ENCODE measurements around the gene RBMS3.

Gene RBMS3

DNA sequence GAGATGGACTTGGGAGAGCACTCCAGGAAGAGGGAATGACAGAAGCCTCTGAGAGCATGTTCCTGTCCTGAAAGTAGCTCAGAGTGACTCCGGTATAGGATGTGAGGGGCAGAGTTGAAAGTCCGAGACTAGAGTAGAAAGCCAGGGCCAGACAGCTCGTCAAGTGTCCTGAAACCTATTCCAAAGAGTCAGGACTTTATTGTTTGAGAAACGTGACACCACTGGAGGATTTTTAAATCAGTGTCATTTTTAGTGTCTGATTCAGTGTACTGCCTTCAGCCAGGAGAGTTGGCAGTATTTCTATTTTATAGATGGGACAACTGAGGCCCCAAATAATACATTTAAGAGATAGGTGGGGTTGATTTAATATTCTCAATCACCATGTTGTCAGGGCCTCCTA lies 1.6 kb upstream of the RBMS3 start:
- no peak for DNase-seq

DNA sequence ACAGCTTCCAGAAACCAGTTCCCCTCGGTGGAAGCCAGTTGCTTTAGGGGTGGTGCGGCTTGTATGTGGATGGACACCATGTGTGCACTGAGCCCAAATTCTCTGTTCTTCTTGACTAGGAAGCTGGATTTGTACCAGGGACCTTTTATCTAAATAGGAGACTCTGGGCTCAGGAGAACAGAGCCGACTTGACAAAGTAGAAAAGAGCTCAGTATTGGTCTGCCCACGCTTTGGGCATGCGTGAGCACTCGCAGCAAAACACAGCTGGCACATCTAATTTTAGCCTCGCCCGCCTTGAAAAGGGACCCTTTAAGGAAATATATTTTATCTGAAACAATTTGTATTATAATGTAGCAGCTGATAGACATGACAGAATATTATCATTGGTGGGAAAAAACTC lies 1.1 kb upstream of the RBMS3 start:
- no peak for DNase-seq

DNA sequence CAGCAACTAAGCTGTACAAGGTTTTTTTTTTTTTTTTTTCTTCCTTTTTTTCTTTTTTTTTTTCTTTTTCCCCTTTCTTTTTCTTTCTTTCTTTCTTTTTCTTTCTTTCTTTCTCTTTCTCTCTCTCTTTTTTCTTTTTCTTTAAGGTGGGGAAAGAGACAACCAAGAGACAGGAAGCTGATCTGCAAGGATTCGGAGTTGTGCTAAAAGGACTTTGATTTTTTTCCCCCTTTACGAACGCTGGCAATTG lies 148 bp downstream of the RBMS3 start:
- no peak for DNase-seq

DNA sequence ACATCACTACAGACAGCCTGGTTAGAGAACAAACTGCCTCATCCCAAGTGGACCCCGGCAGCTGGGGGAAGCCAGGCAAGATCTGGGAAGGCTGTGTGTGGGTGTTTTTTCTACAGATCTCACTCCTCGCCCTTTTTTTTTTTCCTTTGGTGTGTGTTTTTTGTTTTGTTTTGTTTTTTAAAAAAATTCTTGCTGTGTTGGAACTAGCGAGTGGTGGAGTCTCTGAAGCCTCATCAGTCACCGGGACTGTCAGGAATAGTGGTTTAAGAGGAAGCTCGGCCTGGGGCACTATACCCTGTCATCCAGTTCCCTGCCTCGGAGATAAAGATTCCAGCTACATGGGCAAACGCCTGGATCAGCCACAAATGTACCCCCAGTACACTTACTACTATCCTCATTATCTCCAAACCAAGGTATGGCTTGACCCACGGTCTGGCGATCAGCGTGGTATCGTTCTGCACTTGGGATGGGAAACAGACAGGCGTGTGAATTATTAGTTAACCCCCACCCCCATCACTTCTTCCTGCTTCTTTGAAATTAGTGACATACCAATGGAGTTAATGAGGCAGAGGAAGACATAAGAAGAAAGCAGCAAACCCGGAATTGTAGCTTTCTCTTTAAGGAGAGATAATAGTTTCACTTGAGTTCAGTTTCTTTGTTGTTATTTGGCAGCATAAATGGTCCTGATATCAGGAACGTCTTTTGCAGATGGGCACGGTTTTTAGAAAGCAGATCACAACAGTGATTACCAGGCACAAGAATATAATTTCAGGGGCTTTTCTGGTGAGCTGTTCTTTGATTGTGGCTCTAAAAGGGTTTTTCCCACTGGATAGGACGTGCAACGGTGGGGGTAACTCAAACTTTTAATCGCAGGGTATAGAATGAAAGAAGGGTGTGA lies 722 bp downstream of the RBMS3 start:
- no peak for DNase-seq

DNA sequence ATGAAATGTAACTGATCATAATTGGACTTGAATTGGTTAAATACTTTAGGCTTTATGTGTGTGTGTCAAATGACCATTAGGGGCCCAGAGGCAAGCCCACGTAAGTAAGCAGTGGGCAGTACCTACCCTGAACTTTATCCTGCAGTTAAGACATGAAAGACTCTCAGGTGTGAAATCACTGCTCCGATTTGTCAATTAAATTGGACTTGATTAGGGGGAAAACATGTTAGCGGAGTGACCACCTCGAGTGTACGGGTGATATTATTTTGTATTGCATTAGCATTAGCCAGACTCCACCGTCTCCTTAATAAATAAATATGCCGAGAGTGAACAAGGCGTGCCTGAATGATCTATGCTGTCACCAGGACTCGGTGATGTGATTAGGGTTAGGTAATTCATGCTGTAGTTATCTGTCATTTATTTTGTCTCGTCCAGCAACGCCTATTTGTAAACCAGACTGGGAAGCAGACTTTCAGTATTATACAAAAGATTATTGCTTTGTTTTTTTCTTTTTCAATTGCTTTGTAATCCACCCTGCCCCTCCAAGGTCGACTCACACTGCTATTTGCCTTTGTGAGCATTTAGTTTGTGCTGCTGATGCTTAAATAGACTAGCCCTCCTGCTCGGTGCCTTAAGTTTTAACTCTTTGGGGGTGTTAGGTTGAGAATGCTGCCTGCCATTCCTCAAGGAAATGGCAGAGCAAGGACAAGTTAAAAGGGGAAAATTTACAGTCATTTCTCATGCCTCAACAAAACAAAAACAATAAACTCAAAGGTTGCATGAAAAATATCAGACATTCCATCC lies 1.8 kb downstream of the RBMS3 start:
- no peak for DNase-seq

DNA sequence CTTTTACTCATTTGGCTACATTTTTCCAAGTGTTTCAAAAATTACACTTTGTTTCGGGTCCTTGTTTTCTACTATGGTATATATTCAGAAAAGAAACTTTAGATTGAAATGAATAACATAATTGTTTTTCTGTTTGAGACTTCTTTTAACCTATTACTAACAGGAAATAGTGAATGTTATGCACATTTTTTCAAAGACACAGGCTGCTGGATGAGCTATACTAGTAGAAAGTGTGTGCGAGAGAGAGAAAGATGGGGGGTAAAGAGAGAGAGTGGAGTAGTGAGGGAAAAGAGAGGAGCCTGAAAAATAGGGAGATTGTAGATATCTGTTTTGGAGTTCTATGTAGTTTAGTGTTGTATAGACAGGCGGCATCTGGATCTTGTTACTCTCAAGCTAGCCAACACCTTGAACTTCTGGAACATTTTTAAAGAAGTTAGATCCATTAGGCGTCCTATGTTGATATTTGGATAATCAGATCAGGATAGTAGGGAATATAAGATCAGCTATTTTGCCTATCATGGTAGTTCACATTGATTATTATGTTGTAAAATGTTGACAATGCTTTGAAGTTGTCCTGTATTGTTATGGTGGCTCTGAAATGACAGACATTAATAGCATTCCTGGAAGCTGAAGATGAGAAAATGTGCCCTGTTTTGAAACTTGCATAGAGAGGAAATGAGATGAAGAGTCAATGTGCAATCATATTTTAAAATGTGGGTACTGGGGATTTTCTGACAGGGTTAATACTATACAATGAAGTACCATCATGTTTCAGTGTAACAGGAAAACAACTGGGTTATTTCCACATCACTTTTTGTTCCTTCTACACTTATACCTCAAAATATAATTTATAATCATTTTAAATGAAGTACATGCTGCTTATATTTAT lies 2.6 kb downstream of the RBMS3 start:
- no peak for DNase-seq

DNA sequence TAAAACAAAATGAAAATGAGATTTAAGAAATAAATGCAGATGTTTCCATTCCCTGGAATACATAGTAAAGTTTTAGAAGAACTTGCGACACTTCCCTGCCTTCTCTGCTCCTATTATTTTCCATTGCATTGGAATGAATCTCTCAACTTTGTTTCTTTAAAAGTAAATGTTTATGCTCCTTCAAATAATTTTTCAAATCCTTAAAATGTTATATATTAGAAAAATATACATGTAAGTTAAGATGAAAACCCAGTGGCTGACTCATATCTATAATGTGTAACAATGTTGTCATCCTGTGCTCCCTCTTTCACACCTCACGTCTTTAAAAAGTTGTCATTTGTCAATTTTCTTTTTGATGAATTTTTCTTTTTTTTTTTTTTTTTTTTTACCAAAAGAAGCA lies 3.6 kb downstream of the RBMS3 start:
- no peak for DNase-seq

DNA sequence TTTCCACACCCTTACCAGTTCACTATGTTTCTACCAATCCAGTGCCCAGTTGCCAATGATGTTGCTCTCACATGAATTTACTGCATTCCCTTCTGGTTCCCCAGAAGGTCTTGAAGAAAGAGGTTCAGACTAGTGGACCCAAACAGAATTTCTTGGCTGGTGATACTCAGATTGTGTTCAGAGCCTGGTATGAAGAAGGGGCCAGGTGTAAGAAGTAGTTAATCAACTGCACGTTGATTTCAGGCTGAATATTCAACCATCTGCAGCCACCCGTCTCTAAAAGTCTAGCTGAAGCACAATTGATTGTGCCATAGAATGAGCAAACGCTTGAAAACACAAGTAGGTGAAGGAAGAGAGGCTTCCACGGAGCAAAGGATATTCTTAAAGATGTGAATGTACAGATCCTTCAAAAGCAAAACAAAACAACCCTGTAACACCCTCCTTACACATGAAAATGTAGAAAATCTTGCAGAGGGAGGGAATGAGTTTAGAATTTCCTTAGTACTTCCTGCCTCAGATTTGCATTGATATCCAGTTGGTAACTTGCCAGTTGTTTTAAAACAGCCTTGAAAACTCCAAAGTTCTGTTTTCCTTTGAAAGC lies 4.7 kb downstream of the RBMS3 start:
- no peak for DNase-seq

DNA sequence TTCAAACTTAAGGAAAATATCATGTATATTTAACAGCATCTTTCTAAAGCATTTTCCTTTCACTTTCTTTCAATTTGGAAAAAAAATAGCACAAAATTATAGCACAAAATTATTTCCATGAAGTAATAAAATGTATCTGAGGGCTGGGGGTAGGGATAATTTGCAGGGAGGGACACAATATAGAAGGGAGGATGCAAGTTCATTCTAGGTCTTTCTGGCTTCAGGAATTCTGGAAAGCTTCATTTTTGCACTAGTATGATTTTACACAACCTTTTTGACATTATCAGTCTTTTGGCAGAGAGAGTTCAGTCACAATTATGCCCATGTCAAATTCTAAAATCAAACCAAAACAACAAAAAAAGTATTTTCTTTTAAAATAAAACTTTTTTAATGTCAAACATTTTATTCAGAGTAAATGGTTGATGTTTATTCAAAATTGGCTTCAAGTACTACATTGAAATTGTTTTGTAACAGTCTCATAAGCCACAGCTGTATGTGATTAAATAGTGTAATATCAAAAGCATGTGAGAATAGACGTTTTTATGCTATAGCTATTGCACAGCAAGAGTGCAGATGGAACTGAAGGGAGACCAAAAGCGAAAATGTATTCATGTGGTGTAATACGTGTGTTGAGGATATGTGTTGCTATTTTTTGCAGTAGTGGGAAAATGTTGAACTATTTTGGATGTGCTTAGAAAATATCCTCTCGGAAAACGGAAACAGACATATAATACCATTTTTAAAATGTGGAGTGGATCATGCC lies 5.8 kb downstream of the RBMS3 start:
- no peak for DNase-seq

DNA sequence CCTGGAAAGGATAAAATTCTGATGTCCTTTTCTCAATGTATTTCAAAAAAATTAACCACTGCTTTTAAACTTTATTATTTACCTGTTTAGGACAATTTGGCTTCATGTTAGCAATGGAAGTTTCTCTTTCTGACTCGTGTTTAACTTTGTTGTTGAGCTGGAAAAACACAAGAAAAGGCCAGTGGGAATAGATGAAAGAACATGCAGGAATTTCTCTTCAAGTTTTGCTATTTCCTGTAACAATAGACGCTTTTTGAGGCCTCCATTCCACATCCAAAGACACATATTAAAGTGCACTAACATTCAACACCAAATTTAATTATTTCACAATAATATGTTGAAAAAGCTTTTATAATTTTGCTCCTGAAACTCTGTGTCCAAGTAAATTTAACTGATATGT lies 9.7 kb downstream of the RBMS3 start:
- no peak for DNase-seq

DNA sequence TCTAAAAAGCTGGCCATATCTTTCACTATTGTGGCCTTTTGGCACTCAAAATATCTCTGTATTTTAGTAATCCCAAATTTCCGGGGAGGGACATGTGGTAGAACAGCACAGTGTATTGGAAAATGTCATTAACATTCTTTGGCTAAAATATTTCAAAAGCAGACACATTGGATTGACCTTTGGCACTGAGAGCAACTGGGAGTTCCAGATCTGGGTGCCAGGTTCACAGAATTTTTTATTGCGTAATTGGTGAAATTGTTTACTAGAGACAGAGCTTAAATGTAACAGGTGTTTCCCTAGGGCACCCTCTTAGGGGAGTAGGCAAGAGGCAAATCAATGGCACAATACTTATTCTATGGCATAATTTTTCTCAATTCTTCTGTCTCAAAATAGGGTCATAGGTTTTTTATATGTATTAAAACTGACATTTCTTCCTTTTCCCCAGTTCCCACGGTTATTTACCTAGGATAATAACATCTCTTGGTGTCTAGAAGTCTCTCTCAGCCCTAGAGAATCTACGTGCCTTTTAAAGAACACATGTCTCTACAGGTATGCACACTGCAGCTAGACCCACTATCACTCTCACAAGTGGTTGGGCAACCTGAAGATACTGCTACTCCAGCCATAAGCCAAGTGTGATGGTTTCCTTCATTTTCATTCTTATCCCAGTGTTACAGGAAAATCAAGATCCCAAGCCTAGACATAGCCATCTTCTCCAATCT lies 10.6 kb downstream of the RBMS3 start:
- no peak for DNase-seq

DNA sequence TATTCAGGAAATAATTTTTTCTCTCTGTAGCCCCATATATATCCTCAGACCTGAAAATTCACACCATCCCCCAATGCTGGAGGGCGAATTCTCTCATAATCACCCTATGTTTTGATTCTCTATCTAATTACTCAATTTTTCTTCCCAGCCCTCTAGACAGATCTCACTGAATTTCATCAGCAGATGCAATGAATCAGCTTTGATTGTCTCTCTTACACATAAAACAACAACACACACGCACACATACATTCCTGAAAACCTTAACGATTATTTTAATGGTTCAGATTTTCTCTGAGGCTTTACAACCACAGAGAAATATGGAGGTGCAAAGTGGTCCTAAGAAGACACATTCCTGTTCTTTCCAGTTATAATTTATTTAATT lies 11.1 kb downstream of the RBMS3 start:
- no peak for DNase-seq

DNA sequence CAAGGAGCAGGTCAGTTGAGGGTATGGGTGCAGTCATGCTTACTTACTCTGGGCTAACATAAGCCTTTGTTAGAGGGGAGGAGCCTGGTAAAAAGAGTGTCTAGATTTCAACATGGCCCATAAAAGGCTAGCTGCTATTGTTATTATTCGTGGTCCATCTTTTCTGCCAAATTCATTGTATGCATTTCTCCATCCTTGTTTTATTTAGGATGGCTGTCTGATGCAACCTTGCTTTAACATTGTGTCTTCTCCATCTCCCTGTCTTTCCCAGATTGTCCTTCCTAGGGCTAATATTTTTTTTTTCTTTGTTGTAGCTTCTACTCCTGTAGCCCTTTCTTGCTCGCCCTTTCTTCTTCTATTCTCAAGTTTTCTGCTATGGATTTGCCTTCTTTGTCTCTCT lies 12.6 kb downstream of the RBMS3 start:
- DNase-seq: no peak

DNA sequence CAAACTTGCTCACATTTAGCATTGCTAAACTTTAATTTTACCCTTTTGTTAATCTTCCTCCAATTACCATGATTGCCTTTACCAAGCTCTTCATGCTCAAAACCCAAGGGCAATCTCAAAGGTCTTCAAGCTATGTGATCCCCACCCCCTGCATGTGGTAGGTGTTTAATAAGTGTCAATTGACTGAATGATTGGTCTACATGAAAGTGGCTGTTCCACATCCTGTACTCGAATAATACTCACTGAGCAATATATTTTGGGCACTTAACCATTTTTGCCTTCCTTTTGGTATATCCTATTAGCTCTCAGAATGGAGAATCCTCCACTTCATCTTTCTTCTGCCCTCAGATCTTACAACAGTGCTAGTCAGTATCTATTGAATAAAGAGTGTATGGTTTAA lies 17.1 kb downstream of the RBMS3 start:
- no peak for DNase-seq

DNA sequence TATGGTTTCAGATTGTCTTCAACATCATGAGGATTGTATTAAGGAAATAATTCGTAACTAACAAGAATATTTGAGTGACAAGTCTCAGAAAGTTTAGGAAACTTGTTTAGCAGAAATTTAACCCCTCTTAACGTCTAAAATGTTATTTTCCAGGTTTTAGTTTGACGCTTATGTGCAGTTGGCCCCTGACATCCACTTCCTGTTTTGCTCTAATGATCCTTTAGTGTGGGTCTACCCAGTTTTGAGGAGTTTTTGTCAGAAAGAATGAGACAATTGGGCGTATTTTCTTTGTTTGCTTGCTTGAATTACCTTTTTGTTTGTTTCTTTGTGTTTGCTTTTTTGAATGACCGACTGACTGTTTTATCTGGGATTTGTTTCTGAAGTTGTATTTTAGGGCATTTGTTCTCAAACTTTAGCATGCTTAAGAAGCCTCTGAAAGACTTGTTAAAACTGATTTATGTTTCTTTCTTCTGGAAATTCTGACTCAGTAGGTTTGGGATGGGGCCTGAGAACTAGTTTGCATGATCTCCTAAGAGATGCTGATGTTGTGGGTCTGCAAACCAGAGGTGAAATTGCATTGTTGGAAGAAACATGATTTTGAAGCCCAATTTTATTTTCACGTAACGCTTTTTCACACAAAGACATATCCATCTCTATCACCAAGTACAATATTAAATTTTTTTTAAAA lies 20.6 kb downstream of the RBMS3 start:
- DNase-seq: no peak

DNA sequence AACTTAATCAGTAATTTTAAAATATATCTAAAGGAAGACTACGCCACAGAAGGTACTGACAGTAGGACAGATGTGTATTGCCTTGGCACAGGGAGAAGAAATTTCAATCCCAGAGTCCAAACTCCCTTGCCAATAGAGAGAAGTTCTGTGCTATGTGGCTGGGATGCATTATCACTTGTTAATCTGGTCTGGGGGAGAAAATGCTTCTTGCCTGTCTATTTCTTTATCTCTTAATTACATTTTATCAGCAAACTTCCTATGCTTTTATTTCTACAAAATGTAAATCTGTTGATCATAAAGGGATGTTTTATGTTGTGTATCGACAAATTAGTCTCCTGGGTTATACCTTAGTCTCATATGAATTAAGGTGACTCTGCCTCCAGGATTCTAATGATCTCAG lies 21.7 kb downstream of the RBMS3 start:
- no peak for DNase-seq

DNA sequence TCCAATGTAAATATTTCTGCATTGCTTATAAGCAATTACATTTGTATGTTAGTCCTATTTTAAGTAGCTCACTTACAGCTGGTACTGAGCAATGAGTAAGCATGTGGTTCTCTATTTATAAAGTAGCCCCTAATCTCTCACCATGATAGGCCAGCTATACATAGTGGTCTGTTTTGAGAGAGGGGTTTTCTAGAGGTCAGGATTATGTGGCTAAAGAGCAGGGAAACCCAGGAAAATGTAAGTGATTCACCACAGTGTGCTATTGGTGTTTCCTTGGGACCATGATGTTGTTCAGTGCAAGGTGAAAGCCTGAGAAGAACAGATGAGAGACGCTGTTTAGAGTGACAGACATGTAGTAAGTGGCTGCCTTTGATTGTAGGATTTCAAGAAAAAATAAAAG lies 26.4 kb downstream of the RBMS3 start:
- no peak for DNase-seq

DNA sequence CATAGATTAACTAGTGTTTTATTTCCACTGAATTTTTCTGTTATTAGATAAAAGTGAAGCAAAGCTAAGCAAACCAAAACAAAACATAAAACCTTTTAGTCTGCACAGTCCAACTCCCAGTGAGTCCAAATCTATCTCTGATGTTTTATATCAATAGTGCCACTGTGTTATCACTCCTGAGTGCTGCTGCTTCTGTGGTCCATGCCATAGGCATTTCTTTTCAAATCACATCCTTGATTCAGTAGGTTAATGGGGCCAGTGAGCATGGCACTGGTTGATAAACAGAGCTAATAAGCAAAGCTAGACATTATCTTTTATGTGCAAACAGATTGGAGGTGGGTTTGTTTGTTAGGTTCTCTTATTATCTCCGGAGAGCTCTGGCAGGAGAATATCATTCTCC lies 30.0 kb downstream of the RBMS3 start:
- no peak for DNase-seq

DNA sequence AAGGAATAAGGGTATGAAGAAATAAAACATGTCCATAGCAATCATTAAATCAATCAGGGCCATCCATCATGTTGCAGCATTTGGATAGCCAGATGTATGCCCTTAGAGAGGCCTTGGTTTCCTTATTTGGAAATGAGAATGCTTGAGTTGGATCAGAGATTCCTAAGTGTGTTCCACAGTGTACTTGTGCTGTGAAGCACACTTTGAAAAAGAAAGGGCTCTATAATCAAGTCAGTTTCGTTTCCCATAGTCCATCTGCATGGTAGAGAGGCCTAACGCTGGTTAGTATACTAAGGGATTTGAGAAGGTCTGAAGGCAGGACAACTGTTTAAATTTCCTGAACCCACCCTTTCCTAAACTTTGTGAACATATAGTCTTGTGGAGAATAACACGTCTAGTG lies 30.9 kb downstream of the RBMS3 start:
- DNase-seq: no peak

DNA sequence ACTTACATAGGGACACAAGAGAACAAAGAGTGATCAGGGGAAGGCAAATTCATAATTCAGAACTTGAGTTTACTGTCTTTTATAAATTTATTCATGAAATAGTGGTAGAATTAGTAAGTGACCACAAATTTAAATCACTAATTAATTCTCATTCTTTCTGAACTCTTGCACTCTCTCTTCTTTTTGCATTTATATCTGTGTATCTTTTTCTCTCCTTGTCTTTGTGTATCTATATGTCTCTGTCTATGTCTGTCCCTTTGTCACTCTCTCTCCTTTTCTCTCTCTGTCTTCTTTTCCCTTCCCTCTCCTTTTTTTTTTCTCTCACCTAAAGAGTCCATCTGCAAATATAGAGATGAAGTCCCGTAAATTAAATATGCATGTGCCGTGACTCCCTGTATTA lies 31.5 kb downstream of the RBMS3 start:
- no peak for DNase-seq

DNA sequence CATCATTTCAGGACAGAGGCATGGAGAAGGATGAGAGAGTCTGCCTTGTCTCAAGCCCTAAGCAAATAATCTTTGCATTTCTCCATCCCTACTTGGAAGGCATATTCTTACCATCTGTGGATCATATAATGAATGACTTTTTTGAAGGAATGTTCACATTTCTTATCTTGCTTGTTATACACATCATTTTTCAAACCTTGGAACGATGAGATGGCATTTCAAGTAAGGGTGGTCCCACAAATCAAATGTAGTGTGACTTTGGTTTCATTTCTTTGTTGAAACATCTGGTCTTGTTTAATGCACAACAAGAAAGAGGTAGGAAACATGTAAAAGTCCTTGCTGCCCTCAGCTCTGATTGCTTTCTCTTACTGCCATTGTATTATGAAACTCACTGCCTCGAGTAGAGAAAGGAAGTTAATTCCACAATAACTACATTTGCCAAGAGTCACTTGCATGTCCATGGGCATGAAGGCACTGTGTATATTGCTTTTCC lies 32.1 kb downstream of the RBMS3 start:
- no peak for DNase-seq

Data from hematopoietic multipotent progenitor cell treated with erythropoietin and hydrocortisone succinate and interleukin-3 and kit ligand, for 4 days (in vitro differentiated cells).